ENCODE measurements around the gene ANP32A.

Gene ANP32A

GRCh38 chr15:68743256-68743655 is 77.4 kb downstream of the ANP32A start:
- no peak for DNase-seq (ENCODE audit: low spot score)

- no peak for DNase-seq (ENCODE audit: low spot score)
Measured at GRCh38 chr15:68739390-68740080, 81.2 kb downstream of the ANP32A start.

- DNase-seq (ENCODE audit: low spot score) = no peak
Measured at GRCh38 chr15:68735610-68736009, 85.1 kb downstream of the ANP32A start.

GRCh38 chr15:68734881-68735280 is 85.8 kb downstream of the ANP32A start:
- no peak for DNase-seq (ENCODE audit: low spot score)

- DNase-seq (ENCODE audit: low spot score) = no peak
Measured at GRCh38 chr15:68734352-68734751, 86.3 kb downstream of the ANP32A start.

- peak; percentile 12 for DNase-seq (ENCODE audit: low spot score)
Measured at GRCh38 chr15:68733666-68734065, 87.0 kb downstream of the ANP32A start.

- DNase-seq (ENCODE audit: low spot score) = peak; percentile 38
Measured at GRCh38 chr15:68732451-68732850, 88.2 kb downstream of the ANP32A start.

- peak; percentile 6 for DNase-seq (ENCODE audit: low spot score)
Measured at GRCh38 chr15:68730976-68731897, 89.5 kb downstream of the ANP32A start.

GRCh38 chr15:68730471-68730919 is 90.2 kb downstream of the ANP32A start:
- DNase-seq (ENCODE audit: low spot score) = peak; percentile 70

GRCh38 chr15:68729789-68730411 is 90.8 kb downstream of the ANP32A start:
- peak; percentile 96 for DNase-seq (ENCODE audit: low spot score)

All from cerebellar cortex (tissue), 1 donor.